Activated T-cell treated with anti-CD3 and anti-CD28 coated beads, Interleukin-2, amount 50 U/mL, for 4 hours (primary cell): Measurements from ENCODE around the gene NRG3. TPM values are rescaled to one million over a fixed set of nuclear protein-coding genes. Genes with fewer than 3 reads are reported as not detected.
"Not testable (repeated sequence)": the region's sequence is repeated elsewhere in the genome, so short reads cannot be mapped to it uniquely, and the experiment has no call there.

Source experiments
- ATAC-seq, 2 donors: fragments of 200-7000 bp; cut with Tn5 transposase; one replicate each; pipeline ENCODE4 v1.10.0; 2021
- DNase-seq: peaks from one replicate; pipeline ENCODE4 v3.0.0-alpha.2; 2020
- H3K27me3 Mint-ChIP-seq: one replicate; pipeline ENCODE4 v1.8.0; 2021; ENCODE audit warnings: low read depth, mixed read lengths
- H3K36me3 Mint-ChIP-seq: one replicate; pipeline ENCODE4 v1.8.0; 2022; ENCODE audit warnings: mixed read lengths; ENCODE audit not compliant: insufficient read depth
- H3K4me1 Mint-ChIP-seq: one replicate; pipeline ENCODE4 v1.8.0; 2021; ENCODE audit warnings: low read depth, mixed read lengths
- H3K4me3 Mint-ChIP-seq: one replicate; pipeline ENCODE4 v1.8.0; 2021; ENCODE audit warnings: mild to moderate bottlenecking, moderate library complexity, mixed read lengths
- H3K9me3 Mint-ChIP-seq: one replicate; pipeline ENCODE4 v1.8.0; 2021; ENCODE audit warnings: mixed read lengths
- total RNA-seq, 3 donors: library from RNA; stranded (reverse); gene quantifications; one replicate each; pipeline ENCODE4 v1.2.1, GENCODE V29; 2021

Gene NRG3
- total RNA-seq, 3 donors from 2014 or later: not detected

DNA sequence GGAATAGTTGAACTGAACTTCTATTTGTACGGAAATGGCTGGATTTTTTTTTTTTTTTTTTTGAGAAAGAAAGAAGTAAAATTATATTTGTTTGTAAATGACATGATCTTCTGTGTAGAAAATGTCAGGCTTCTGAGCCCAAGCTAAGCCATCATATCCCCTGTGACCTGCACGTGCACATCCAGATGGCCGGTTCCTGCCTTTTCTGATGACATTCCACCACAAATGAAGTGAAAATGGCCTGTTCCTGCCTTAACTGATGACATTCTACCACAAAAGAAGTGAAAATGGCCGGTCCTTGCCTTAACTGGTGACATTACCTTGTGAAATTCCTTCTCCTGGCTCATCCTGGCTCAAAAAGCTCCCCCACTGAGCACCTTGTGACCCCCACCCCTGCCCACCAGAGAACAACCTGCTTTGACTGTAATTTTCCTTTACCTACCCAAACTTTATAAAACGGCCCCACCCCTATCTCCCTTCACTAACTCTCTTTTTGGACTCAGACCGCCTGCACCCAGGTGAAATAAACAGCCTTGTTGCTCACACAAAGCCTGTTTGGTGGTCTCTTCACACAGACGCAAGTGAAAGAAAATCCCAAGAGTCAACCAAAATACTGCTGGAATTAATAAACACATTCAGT is 1085.5 kb downstream of the NRG3 start:
- not testable (repeated sequence) for ATAC-seq

DNA sequence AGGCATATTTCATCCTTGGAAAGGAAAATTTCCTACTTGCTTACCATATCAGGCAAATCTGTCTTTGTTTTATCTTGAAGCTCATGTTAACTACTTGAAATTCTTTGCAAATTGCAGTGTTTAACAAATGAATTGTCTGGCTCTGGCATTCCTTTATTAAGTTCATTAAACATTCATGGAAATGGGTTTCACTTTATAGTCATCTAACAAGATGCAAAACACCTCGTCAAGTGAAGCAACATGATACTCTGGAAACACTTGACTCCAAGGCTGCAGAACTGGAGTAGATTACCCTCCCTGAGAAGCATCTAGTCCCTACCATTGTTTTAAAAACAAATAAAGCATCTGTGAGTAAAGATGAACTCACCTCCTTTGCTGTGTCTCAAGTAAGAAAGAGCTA is 1086.9 kb downstream of the NRG3 start:
- Mint-ChIP-seq H3K27me3 (no peaks in the 10 kb centered on the region), H3K4me3 (no peak overlapping the region), H3K4me1 (no peaks in the 10 kb centered on the region), H3K9me3 (no peaks in the 10 kb centered on the region), H3K36me3 (no peaks in the 10 kb centered on the region)
- DNase-seq (no peak), ATAC-seq (no peak)

More for the DNA sequence above, 1085.5 kb downstream of the NRG3 start:
- H3K9me3 Mint-ChIP-seq, H3K4me3 Mint-ChIP-seq, H3K27me3 Mint-ChIP-seq, DNase-seq, H3K36me3 Mint-ChIP-seq, H3K4me1 Mint-ChIP-seq: not testable (repeated sequence)

DNA sequence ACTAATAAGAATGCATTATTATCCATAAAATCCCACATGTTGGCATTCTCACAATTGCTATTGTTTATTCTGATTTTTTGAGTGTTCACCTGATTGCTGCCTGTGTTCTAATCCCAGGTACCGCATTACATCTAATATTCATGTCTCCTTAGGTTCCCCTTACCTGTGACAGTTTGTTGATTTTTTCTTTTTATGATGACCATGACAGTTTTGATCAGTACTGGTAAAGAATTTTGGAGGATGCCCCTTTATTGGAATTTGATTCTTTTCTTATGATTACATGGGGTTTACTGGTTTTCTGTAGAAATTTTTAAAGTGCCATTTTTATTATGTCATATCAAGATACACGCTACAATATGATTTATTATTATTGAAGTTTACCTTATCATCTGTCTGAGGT is 1091.1 kb downstream of the NRG3 start:
- H3K4me3 Mint-ChIP-seq: no peak overlapping the region
- H3K4me1 Mint-ChIP-seq: no peaks in the 10 kb centered on the region
- no peaks in the 10 kb centered on the region for H3K9me3 Mint-ChIP-seq
- H3K36me3 Mint-ChIP-seq: no peaks in the 10 kb centered on the region
- no peaks in the 10 kb centered on the region for H3K27me3 Mint-ChIP-seq
- DNase-seq (no peak), ATAC-seq (no peak)

DNA sequence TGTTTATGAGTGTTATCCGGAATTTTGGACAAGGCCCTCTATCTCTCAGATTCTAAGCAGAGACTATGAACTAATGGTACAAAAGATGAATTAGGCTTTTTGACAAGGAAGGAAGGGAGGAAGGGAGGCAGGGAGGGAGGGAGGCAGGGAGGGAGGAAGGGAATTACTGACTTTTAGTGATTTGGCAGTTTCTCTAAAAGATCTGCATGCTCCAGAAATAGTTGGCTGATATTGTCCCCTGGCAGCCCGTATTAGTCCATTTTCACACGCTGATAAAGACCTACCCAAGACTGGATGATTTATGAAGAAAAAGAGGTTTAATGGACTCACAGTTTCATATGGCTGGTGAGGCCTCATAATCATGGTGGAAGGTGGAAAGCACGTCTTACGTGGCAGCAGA is 1093.5 kb downstream of the NRG3 start:
- no peaks in the 10 kb centered on the region for H3K36me3 Mint-ChIP-seq
- DNase-seq (no peak), ATAC-seq (no peak)
- no peak overlapping the region for H3K4me3 Mint-ChIP-seq
- no peaks in the 10 kb centered on the region for H3K9me3 Mint-ChIP-seq
- no peaks in the 10 kb centered on the region for H3K27me3 Mint-ChIP-seq
- H3K4me1 Mint-ChIP-seq: no peaks in the 10 kb centered on the region

DNA sequence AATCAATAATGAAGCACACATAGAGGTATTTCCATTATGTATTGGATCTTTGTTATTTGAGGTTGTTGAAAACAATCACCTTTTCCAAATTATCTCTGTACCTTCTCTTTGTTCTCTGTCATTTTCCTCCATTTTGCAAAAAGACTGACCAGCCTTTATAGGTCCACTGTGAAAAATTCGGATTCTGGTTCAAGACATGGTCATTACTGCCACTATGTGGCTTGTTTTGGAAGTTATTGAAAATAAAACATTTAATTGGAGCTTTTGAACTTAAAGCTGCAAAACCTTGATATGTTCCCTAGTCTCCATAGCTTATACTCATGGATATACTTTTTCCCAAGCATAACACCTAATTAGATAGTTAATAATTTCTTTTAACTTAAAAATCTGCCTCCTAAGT is 1094.4 kb downstream of the NRG3 start:
- no peak for ATAC-seq
- no peaks in the 10 kb centered on the region for H3K9me3 Mint-ChIP-seq
- DNase-seq: no peak

DNA sequence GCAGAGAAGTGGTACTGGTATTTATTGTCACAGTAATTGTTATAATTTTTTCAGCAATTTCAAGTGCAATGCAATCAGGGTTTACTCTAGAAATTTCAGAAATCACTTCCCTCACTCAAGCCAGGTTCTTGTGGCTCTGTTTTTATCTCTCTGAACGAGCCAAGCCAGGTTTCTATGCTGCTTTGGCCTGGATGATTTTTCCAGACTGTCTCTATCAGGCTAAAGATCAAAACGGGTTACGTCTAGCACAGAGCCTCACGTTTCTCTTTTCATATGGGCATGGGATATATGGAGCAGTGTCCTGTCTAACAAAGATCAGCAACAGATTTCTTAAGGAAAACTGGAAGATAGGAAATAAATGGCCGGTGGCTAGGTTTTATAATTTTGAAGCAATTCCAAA is 1105.3 kb downstream of the NRG3 start:
- Mint-ChIP-seq H3K4me1 (no peaks in the 10 kb centered on the region), H3K4me3 (no peak overlapping the region), H3K36me3 (no peaks in the 10 kb centered on the region), H3K9me3 (peaks cover 4% of the 10 kb centered on the region), H3K27me3 (no peaks in the 10 kb centered on the region)
- ATAC-seq (no peak), DNase-seq (no peak)

More for the DNA sequence above, 1094.4 kb downstream of the NRG3 start:
- Mint-ChIP-seq H3K4me1 (no peaks in the 10 kb centered on the region), H3K27me3 (no peaks in the 10 kb centered on the region), H3K36me3 (no peaks in the 10 kb centered on the region), H3K4me3 (no peak overlapping the region)

DNA sequence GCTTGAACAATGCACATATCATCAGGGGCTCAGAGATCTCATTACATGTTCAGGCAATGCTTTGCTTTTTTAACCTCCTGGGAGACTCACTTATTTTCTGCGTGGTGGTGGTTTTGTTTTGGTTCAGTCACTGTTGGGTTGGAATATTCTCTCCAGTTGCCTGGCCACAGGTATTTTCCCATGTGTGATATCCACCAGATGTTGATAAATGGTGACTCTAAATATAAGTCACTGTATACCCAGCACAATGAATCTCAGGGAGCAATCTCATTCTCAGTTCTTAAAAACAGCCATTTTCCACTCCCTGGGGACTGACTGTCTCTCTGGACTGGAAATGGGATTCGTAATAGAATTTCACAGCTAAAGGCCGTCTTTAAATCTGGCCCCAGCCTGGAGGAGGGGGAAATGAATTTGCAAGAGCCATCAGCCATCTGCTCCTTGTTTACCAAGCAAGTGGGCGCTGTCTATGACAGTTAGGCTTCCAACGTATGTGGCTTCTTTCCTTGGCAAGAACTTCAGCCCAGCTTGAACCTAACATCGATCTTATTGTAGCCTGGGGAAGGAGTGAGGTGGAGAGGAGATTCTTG is 1106.2 kb downstream of the NRG3 start:
- H3K36me3 Mint-ChIP-seq: no peaks in the 10 kb centered on the region
- DNase-seq: no peak
- peaks cover 9% of the 10 kb centered on the region for H3K9me3 Mint-ChIP-seq
- no peaks in the 10 kb centered on the region for H3K4me1 Mint-ChIP-seq
- no peak for ATAC-seq
- no peak overlapping the region for H3K4me3 Mint-ChIP-seq
- no peaks in the 10 kb centered on the region for H3K27me3 Mint-ChIP-seq

DNA sequence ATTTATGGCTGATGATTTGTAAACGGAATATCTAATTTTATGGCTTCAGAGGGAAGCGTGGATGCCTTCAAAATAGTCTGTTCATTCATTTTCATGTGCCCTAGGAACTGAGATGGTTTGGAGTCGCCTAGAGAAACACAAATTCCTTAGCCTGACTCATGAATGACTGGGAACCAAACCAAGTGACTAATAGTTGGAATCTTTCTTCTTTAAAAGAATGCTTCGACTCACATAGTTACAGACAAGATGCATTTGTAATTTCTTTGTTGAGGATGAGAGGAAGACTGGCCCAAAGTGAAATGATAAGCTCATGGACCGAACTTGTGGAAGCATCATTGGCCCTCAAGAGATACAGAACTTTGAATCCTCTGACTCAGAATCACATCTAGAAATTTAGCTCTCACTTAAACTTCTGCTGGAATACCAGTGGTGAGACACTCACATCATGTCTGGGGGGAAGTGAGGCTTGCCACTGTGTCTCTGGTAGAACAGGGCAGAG is 1107.2 kb downstream of the NRG3 start:
- Mint-ChIP-seq H3K4me3 (no peak overlapping the region), H3K9me3 (peaks cover 9% of the 10 kb centered on the region), H3K27me3 (no peaks in the 10 kb centered on the region), H3K36me3 (no peaks in the 10 kb centered on the region), H3K4me1 (no peaks in the 10 kb centered on the region)
- ATAC-seq (no peak), DNase-seq (no peak)

DNA sequence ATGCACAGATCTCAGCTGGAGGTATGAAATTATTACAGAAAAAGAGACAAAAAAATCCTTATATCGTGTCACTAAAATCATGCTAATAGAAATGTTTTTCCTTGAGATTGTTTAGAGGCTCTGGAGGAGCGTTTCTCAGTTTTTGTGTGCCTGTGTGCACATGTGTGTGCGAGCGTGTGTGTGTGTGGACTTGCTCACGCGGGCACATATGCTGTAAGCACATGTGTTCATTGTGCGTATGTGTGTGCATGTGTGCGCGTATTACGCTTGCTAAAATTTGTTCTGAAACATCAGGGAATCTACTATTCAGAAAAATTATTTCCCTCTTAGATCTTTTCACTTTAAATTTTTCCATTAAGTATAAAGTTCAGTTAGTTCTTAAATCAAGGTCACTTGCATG is 1111.2 kb downstream of the NRG3 start:
- ATAC-seq (no peak), DNase-seq (no peak)
- H3K36me3 Mint-ChIP-seq: no peaks in the 10 kb centered on the region
- H3K9me3 Mint-ChIP-seq: peaks cover 6% of the 10 kb centered on the region
- H3K4me1 Mint-ChIP-seq: no peaks in the 10 kb centered on the region
- no peak overlapping the region for H3K4me3 Mint-ChIP-seq
- H3K27me3 Mint-ChIP-seq: no peaks in the 10 kb centered on the region

DNA sequence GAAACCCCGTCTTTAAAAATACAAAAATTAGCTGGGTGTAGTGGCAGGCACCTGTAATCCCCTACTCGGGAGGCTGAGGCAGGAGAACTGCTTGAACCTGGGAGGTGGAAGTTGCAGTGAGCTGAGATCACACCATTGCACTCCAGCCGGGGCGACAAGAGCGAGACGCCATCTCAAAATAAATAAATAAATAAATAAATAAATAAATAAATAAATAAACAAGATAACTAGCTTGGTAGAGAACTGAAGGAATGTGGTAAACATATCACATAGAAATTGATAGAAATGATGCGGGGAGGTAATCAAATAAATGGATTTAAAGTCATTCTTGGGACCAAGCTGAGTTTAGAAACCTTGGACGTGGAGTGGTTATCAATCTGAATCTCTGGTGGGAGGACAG is 1131.5 kb downstream of the NRG3 start:
- H3K36me3 Mint-ChIP-seq, H3K9me3 Mint-ChIP-seq, H3K27me3 Mint-ChIP-seq, DNase-seq, ATAC-seq, H3K4me3 Mint-ChIP-seq, H3K4me1 Mint-ChIP-seq: not testable (repeated sequence)

DNA sequence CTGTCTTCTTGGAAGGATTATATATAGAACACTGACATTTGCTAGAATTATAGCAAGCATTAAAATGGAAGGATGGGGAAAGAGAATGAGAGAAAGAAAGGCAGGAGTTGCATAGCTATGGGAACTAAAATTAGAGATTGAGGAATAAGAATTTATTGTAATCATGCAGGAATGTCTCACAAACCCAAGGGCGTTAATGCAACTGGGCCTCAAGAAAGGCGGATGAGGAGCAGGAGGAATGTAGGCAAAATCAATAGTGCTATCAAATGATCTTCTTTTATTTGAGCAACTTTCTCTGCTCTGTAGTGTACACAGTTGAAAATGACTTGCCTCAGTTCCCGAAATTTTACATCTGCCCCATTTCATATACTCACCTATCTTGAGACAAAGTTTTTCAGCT is 1132.5 kb downstream of the NRG3 start:
- no peak overlapping the region for H3K4me3 Mint-ChIP-seq

DNA sequence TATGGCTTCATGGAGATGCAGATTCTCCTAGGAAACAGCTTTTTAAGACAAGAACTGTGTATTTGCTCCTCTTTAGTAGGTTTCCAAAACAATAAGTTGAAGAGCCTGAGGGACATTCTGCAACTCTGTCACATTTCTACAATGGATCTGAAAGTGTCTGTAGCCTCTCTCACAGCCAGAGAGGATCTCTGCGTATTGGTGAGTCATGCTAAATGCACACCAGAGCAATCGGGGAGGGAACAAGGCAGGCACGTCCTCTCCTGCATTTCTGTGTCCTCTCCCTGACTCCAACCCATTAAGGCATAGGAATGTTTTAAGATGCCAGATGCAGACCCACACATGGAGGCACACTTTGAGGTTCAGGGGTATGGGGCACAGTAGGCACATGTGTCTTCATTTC is 1137.9 kb downstream of the NRG3 start:
- H3K27me3 Mint-ChIP-seq: no peaks in the 10 kb centered on the region
- no peaks in the 10 kb centered on the region for H3K9me3 Mint-ChIP-seq
- H3K36me3 Mint-ChIP-seq: no peaks in the 10 kb centered on the region
- no peaks in the 10 kb centered on the region for H3K4me1 Mint-ChIP-seq
- ATAC-seq (no peak), DNase-seq (no peak)
- no peak overlapping the region for H3K4me3 Mint-ChIP-seq

More for the DNA sequence above, 1132.5 kb downstream of the NRG3 start:
- Mint-ChIP-seq H3K27me3 (no peaks in the 10 kb centered on the region), H3K4me1 (no peaks in the 10 kb centered on the region), H3K9me3 (peaks cover 9% of the 10 kb centered on the region), H3K36me3 (no peaks in the 10 kb centered on the region)
- ATAC-seq (no peak), DNase-seq (no peak)

DNA sequence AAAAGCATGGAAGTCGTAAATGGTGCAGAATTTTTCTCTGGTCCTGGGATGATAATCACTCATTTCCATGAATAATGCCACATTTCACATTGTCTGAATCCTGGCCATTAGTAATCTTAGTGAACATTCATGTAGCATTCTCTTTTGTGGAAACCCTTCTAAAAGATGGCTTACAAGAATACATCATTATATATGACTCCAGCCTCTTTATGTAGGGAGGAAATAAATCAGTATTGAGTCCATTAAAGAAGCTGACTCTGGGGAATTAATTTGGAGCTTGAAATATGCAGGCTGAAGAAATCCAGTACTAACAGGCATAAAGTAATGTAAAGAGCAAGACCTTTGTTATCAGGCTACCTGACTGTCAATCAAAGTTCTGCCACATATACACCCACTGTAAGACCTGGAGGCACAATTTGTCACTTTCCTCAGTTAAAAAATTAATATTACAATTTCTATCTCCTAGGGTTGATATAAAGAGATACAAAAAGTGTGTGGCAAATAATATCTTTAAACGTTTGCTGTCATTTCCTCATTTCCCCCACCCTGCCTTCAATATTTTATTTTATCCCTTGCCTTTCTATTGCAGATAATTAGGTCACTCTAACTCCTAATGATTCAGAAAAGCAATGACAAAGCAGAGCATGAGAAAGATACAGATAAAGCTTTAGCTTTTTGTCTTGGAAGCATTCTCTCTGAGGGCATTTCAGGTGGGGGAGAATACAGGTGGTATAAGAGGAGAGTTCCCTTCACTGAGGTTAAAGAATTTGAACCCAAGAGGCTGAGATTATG is 1142.3 kb downstream of the NRG3 start:
- Mint-ChIP-seq H3K9me3 (peaks cover 11% of the 10 kb centered on the region), H3K36me3 (no peaks in the 10 kb centered on the region), H3K4me1 (no peaks in the 10 kb centered on the region), H3K4me3 (no peak overlapping the region), H3K27me3 (no peaks in the 10 kb centered on the region)
- no peak for DNase-seq
- ATAC-seq: no peak

DNA sequence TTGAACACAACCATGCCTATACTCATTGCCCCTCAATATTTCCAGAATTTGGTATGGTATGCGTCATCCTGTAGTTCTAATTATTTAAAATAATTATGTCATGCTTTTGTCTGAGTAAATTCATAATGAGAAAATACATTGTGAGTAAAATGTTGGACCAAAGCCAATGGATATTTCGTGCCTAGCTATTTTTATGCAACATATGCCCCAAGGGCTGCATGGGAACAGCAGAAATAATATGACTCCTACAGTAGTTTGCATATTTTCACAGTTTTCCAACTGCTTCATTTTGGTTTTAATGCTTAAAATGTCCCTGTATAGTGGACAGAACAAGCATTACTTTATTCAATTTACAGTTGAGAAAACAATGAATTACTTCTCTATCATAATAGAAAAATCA is 1148.7 kb downstream of the NRG3 start:
- peaks cover 20% of the 10 kb centered on the region for H3K9me3 Mint-ChIP-seq
- H3K36me3 Mint-ChIP-seq: no peaks in the 10 kb centered on the region
- no peak overlapping the region for H3K4me3 Mint-ChIP-seq
- DNase-seq (no peak), ATAC-seq (no peak)
- H3K27me3 Mint-ChIP-seq: no peaks in the 10 kb centered on the region
- no peaks in the 10 kb centered on the region for H3K4me1 Mint-ChIP-seq
